Measurements from ENCODE around the gene TSPAN9. TPM values are rescaled to one million over a fixed set of nuclear protein-coding genes. Genes with fewer than 3 reads are reported as not detected.

TSPAN9 gene
- total and polyA plus RNA-seq, 4 donors: 27.6 to 40.1 (median 30.9) TPM

GRCh38 chr12:3285570-3285969 lies 208.4 kb downstream of the TSPAN9 start:
- Histone ChIP-seq H3K9me3 (ENCODE audit: control insufficient read depth, insufficient read depth, low read length) (no peaks in the 10 kb centered on the region), H3K4me1 (ENCODE audit: control insufficient read depth, insufficient read depth, low read length) (peaks cover 22% of the 10 kb centered on the region), H3K4me3 (ENCODE audit: low read depth, low read length) (no peak overlapping the region), H3K36me3 (ENCODE audit: control insufficient read depth, insufficient read depth, low read length) (peaks cover 55% of the 10 kb centered on the region), H3K27ac (ENCODE audit: low read depth, low read length) (no peak overlapping the region), H3K27me3 (ENCODE audit: control insufficient read depth, insufficient read depth, low read length) (no peaks in the 10 kb centered on the region)
- 53% methylated on average over 6 of the region's 7 CpGs for WGBS (ENCODE audit: insufficient coverage)
- DNase-seq (ENCODE audit: low read depth in 4 of 6, low spot score in 6 of 6): no peak

DNA sequence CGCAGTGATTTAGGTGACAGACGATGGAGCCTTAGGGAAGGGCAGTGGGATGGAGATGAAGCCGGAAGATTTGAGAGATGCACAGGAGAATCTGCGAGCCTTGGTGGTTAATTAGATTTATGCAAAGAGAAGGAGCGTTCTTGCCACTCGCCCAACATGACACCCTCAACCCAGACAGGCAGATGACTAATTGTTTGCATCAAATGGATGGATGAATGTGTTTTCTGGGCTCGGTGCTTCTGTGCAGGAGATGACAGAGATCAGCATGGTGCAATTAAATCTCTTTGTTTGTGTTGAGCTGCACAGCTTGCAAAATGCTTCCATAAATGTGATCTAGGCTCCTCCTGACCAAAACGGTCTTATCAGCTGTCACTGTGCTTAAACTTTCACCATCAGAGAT lies 211.5 kb downstream of the TSPAN9 start:
- Histone ChIP-seq H3K4me1 (ENCODE audit: control insufficient read depth, insufficient read depth, low read length) (peaks cover 8% of the 10 kb centered on the region), H3K9me3 (ENCODE audit: control insufficient read depth, insufficient read depth, low read length) (no peaks in the 10 kb centered on the region), H3K36me3 (ENCODE audit: control insufficient read depth, insufficient read depth, low read length) (peaks cover 25% of the 10 kb centered on the region), H3K27ac (ENCODE audit: low read depth, low read length) (no peak overlapping the region), H3K4me3 (ENCODE audit: low read depth, low read length) (no peak overlapping the region), H3K27me3 (ENCODE audit: control insufficient read depth, insufficient read depth, low read length) (no peaks in the 10 kb centered on the region)
- DNase-seq (ENCODE audit: low read depth in 4 of 6, low spot score in 6 of 6): peak in 1 of 6 donors; percentile 66
- WGBS (ENCODE audit: insufficient coverage): 69% methylated on average over 6 of the region's 8 CpGs

GRCh38 chr12:3289702-3290101 lies 212.5 kb downstream of the TSPAN9 start:
- no peak overlapping the region for H3K4me3 ChIP-seq (ENCODE audit: low read depth, low read length)
- no peaks in the 10 kb centered on the region for H3K9me3 ChIP-seq (ENCODE audit: control insufficient read depth, insufficient read depth, low read length)
- peaks cover 7% of the 10 kb centered on the region for H3K4me1 ChIP-seq (ENCODE audit: control insufficient read depth, insufficient read depth, low read length)
- DNase-seq (ENCODE audit: low read depth in 4 of 6, low spot score in 6 of 6): no peak
- 94% methylated on average over 9 of the region's 9 CpGs for WGBS (ENCODE audit: insufficient coverage)
- H3K27me3 ChIP-seq (ENCODE audit: control insufficient read depth, insufficient read depth, low read length): no peaks in the 10 kb centered on the region
- no peak overlapping the region for H3K27ac ChIP-seq (ENCODE audit: low read depth, low read length)
- peaks cover 16% of the 10 kb centered on the region for H3K36me3 ChIP-seq (ENCODE audit: control insufficient read depth, insufficient read depth, low read length)

GRCh38 chr12:3291939-3292338 lies 214.8 kb downstream of the TSPAN9 start:
- no peak overlapping the region for H3K4me3 ChIP-seq (ENCODE audit: low read depth, low read length)
- WGBS (ENCODE audit: insufficient coverage): 94% methylated on average over 13 of the region's 16 CpGs
- no peak for DNase-seq (ENCODE audit: low read depth in 4 of 6, low spot score in 6 of 6)
- no peaks in the 10 kb centered on the region for H3K27me3 ChIP-seq (ENCODE audit: control insufficient read depth, insufficient read depth, low read length)
- peaks cover 4% of the 10 kb centered on the region for H3K36me3 ChIP-seq (ENCODE audit: control insufficient read depth, insufficient read depth, low read length)
- H3K4me1 ChIP-seq (ENCODE audit: control insufficient read depth, insufficient read depth, low read length): peaks cover 8% of the 10 kb centered on the region
- no peaks in the 10 kb centered on the region for H3K9me3 ChIP-seq (ENCODE audit: control insufficient read depth, insufficient read depth, low read length)
- no peak overlapping the region for H3K27ac ChIP-seq (ENCODE audit: low read depth, low read length)

DNA sequence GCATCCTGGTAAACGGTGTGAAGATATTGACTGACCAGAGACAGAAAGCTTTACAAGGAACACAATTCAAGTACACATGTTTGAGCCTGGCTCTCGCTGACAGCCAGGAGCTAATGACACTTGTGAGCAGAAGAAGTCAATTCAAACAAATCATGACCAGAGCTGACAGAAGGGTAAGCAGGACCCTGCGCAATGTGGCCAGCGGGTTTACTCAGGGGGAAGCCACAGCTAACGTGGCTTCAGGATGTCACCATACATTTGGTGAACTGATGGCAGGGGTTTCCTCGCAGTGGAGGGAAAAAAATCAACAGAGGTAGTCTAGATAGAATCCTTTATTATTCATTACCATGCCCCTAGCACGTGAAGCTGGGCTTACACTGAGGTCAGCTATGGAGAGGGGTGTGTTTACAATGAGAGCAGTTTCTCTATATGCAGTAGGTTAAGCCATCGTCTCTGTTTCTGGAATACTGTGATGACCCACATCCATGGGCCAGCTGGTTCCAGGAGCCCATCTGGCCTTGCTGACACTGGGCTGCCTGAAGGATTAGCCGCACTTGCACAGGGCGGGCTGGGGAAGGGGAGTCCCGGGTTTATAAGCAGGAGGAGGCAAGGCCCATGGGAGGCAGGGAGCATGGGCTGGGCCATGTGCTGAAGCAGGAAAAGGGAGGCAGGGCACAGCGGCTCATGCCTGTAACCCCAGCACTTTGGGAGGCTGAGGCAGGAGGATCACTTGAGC lies 215.7 kb downstream of the TSPAN9 start:
- no peaks in the 10 kb centered on the region for H3K27me3 ChIP-seq (ENCODE audit: control insufficient read depth, insufficient read depth, low read length)
- 77% methylated on average over 10 of the region's 12 CpGs for WGBS (ENCODE audit: insufficient coverage)
- H3K4me3 ChIP-seq (ENCODE audit: low read depth, low read length): no peak overlapping the region
- DNase-seq (ENCODE audit: low read depth in 4 of 6, low spot score in 6 of 6): no peak
- no peaks in the 10 kb centered on the region for H3K36me3 ChIP-seq (ENCODE audit: control insufficient read depth, insufficient read depth, low read length)
- H3K9me3 ChIP-seq (ENCODE audit: control insufficient read depth, insufficient read depth, low read length): no peaks in the 10 kb centered on the region
- H3K4me1 ChIP-seq (ENCODE audit: control insufficient read depth, insufficient read depth, low read length): peaks cover 8% of the 10 kb centered on the region
- no peak overlapping the region for H3K27ac ChIP-seq (ENCODE audit: low read depth, low read length)

GRCh38 chr12:3293446-3294161 lies 216.4 kb downstream of the TSPAN9 start:
- Histone ChIP-seq H3K27ac (ENCODE audit: low read depth, low read length) (no peak overlapping the region), H3K27me3 (ENCODE audit: control insufficient read depth, insufficient read depth, low read length) (no peaks in the 10 kb centered on the region)

GRCh38 chr12:3294481-3294911 lies 217.3 kb downstream of the TSPAN9 start:
- Histone ChIP-seq H3K27me3 (ENCODE audit: control insufficient read depth, insufficient read depth, low read length) (peaks cover 3% of the 10 kb centered on the region), H3K4me3 (ENCODE audit: low read depth, low read length) (no peak overlapping the region), H3K4me1 (ENCODE audit: control insufficient read depth, insufficient read depth, low read length) (peaks cover 8% of the 10 kb centered on the region), H3K36me3 (ENCODE audit: control insufficient read depth, insufficient read depth, low read length) (no peaks in the 10 kb centered on the region), H3K9me3 (ENCODE audit: control insufficient read depth, insufficient read depth, low read length) (no peaks in the 10 kb centered on the region), H3K27ac (ENCODE audit: low read depth, low read length) (no peak overlapping the region)
- peak in 1 of 6 donors; percentile 43 for DNase-seq (ENCODE audit: low read depth in 4 of 6, low spot score in 6 of 6)
- WGBS (ENCODE audit: insufficient coverage): 38% methylated on average over 13 of the region's 15 CpGs

More at GRCh38 chr12:3293446-3294161, 216.4 kb downstream of the TSPAN9 start:
- no peaks in the 10 kb centered on the region for H3K9me3 ChIP-seq (ENCODE audit: control insufficient read depth, insufficient read depth, low read length)
- H3K36me3 ChIP-seq (ENCODE audit: control insufficient read depth, insufficient read depth, low read length): no peaks in the 10 kb centered on the region
- 84% methylated on average over 13 of the region's 18 CpGs for WGBS (ENCODE audit: insufficient coverage)
- H3K4me1 ChIP-seq (ENCODE audit: control insufficient read depth, insufficient read depth, low read length): peaks cover 8% of the 10 kb centered on the region
- no peak overlapping the region for H3K4me3 ChIP-seq (ENCODE audit: low read depth, low read length)
- DNase-seq (ENCODE audit: low read depth in 4 of 6, low spot score in 6 of 6): no peak

DNA sequence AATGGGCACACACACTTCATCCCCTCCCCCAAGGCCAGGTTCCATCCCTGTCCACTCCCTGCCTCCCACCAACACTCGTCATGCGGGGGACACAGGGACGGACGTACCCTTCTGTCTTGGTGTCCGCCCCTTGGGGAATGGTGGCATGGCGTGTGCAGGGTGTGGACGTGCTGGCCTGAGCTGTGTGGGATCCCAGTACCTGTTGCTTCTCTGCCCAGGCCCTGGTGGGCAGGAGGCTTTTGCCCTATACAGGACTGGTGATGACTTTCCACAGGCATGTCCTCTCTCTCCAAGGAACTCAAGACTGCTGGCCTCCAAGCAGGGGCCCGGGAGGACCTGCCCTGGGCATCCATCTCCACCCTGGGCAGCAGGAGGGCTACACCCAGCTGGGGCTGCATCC lies 218.0 kb downstream of the TSPAN9 start:
- WGBS (ENCODE audit: insufficient coverage): 92% methylated on average over 6 of the region's 8 CpGs
- Histone ChIP-seq H3K27ac (ENCODE audit: low read depth, low read length) (no peak overlapping the region), H3K27me3 (ENCODE audit: control insufficient read depth, insufficient read depth, low read length) (peaks cover 5% of the 10 kb centered on the region), H3K36me3 (ENCODE audit: control insufficient read depth, insufficient read depth, low read length) (no peaks in the 10 kb centered on the region), H3K9me3 (ENCODE audit: control insufficient read depth, insufficient read depth, low read length) (no peaks in the 10 kb centered on the region), H3K4me3 (ENCODE audit: low read depth, low read length) (no peak overlapping the region), H3K4me1 (ENCODE audit: control insufficient read depth, insufficient read depth, low read length) (peaks cover 15% of the 10 kb centered on the region)
- DNase-seq (ENCODE audit: low read depth in 4 of 6, low spot score in 6 of 6): no peak

GRCh38 chr12:3295646-3296408 lies 218.6 kb downstream of the TSPAN9 start:
- peak in 1 of 6 donors; percentile 43 for DNase-seq (ENCODE audit: low read depth in 4 of 6, low spot score in 6 of 6)
- H3K4me1 ChIP-seq (ENCODE audit: control insufficient read depth, insufficient read depth, low read length): peaks cover 21% of the 10 kb centered on the region

More at GRCh38 chr12:3295646-3296408, 218.6 kb downstream of the TSPAN9 start:
- H3K36me3 ChIP-seq (ENCODE audit: control insufficient read depth, insufficient read depth, low read length): no peaks in the 10 kb centered on the region
- peaks cover 5% of the 10 kb centered on the region for H3K27me3 ChIP-seq (ENCODE audit: control insufficient read depth, insufficient read depth, low read length)
- H3K9me3 ChIP-seq (ENCODE audit: control insufficient read depth, insufficient read depth, low read length): no peaks in the 10 kb centered on the region
- 79% methylated on average over 14 of the region's 16 CpGs for WGBS (ENCODE audit: insufficient coverage)
- H3K27ac ChIP-seq (ENCODE audit: low read depth, low read length): no peak overlapping the region
- H3K4me3 ChIP-seq (ENCODE audit: low read depth, low read length): no peak overlapping the region

All from spinal cord (tissue), 10 donors.